Measurements from ENCODE around the gene DCAF4L1.

Gene DCAF4L1

GRCh38 chr4:41989994-41990364 lies 8.4 kb downstream of the DCAF4L1 start:
- no peak for DNase-seq (ENCODE audit: extremely low read depth in 1 of 2, low read depth in 1 of 2)

GRCh38 chr4:41990365-41991111 lies 9.0 kb downstream of the DCAF4L1 start, which contains the start of gene SLC30A9:
Gene SLC30A9, plus strand, starts transcription at chr4:41990530. Its CDS starts 122 bp downstream, at chr4:41990652.
- DNase-seq (ENCODE audit: extremely low read depth in 1 of 2, low read depth in 1 of 2): peak; percentile 80 to 91

- DNase-seq (ENCODE audit: extremely low read depth in 1 of 2, low read depth in 1 of 2): no peak
Measured at GRCh38 chr4:41991916-41992767, 10.6 kb downstream of the DCAF4L1 start.

- DNase-seq (ENCODE audit: extremely low read depth in 1 of 2, low read depth in 1 of 2): no peak
Measured at GRCh38 chr4:41992967-41993857, 11.7 kb downstream of the DCAF4L1 start.

- DNase-seq (ENCODE audit: extremely low read depth in 1 of 2, low read depth in 1 of 2): no peak
Measured at GRCh38 chr4:41994461-41994985, 13.0 kb downstream of the DCAF4L1 start.

GRCh38 chr4:41998019-41998418 lies 16.5 kb downstream of the DCAF4L1 start:
- DNase-seq (ENCODE audit: extremely low read depth in 1 of 2, low read depth in 1 of 2): no peak

GRCh38 chr4:41999321-41999720 lies 17.8 kb downstream of the DCAF4L1 start:
- DNase-seq (ENCODE audit: extremely low read depth in 1 of 2, low read depth in 1 of 2): no peak

GRCh38 chr4:42008011-42008786 lies 26.6 kb downstream of the DCAF4L1 start:
- DNase-seq (ENCODE audit: extremely low read depth in 1 of 2, low read depth in 1 of 2): no peak

GRCh38 chr4:42015438-42015837 lies 33.9 kb downstream of the DCAF4L1 start:
- DNase-seq (ENCODE audit: extremely low read depth in 1 of 2, low read depth in 1 of 2): no peak

- no peak for DNase-seq (ENCODE audit: extremely low read depth in 1 of 2, low read depth in 1 of 2)
Measured at GRCh38 chr4:42018451-42018850, 36.9 kb downstream of the DCAF4L1 start.
